HG03139 (cell line): ENCODE measurements around the gene CCDC60.

Experiments
- ATAC-seq: cut with Tn5 transposase; IDR thresholded peaks from one replicate; pipeline ENCODE4 v1.9.1; 2021; ENCODE audit not compliant: unreplicated experiment

CCDC60 gene

GRCh38 chr12:119381471-119382235, 47.1 kb downstream of the CCDC60 start:
- ATAC-seq = no peak

- ATAC-seq = no peak
These were observed 48.7 kb downstream of the CCDC60 start for GRCh38 chr12:119383206-119383605.

- ATAC-seq = no peak
These were observed 49.8 kb downstream of the CCDC60 start for GRCh38 chr12:119384340-119384739.

GRCh38 chr12:119385659-119386058, 51.1 kb downstream of the CCDC60 start:
- no peak for ATAC-seq

- no peak for ATAC-seq
These were observed 55.2 kb downstream of the CCDC60 start for GRCh38 chr12:119389687-119390086.

GRCh38 chr12:119391673-119392072, 57.1 kb downstream of the CCDC60 start:
- no peak for ATAC-seq

- ATAC-seq = no peak
These were observed 59.1 kb downstream of the CCDC60 start for GRCh38 chr12:119393677-119394076.

GRCh38 chr12:119397540-119397939, 63.0 kb downstream of the CCDC60 start:
- ATAC-seq = no peak

- no peak for ATAC-seq
These were observed 63.7 kb downstream of the CCDC60 start for GRCh38 chr12:119398190-119398589.

- no peak for ATAC-seq
These were observed 64.8 kb downstream of the CCDC60 start for GRCh38 chr12:119399301-119399700.

- ATAC-seq = no peak
These were observed 71.8 kb downstream of the CCDC60 start for GRCh38 chr12:119406308-119406707.

GRCh38 chr12:119406811-119407210, 72.3 kb downstream of the CCDC60 start:
- no peak for ATAC-seq

- ATAC-seq = no peak
These were observed 74.5 kb downstream of the CCDC60 start for GRCh38 chr12:119409043-119409442.

GRCh38 chr12:119410396-119410795, 75.9 kb downstream of the CCDC60 start:
- no peak for ATAC-seq

- no peak for ATAC-seq
These were observed 77.8 kb downstream of the CCDC60 start for GRCh38 chr12:119412306-119412705.

- no peak for ATAC-seq
These were observed 78.6 kb downstream of the CCDC60 start for GRCh38 chr12:119412811-119413794.

GRCh38 chr12:119415714-119416113, 81.2 kb downstream of the CCDC60 start:
- no peak for ATAC-seq

GRCh38 chr12:119417440-119417839, 82.9 kb downstream of the CCDC60 start:
- ATAC-seq = no peak

- ATAC-seq = no peak
These were observed 84.9 kb downstream of the CCDC60 start for GRCh38 chr12:119419381-119419780.

GRCh38 chr12:119423285-119423684, 88.8 kb downstream of the CCDC60 start:
- ATAC-seq = no peak

- no peak for ATAC-seq
These were observed 91.1 kb downstream of the CCDC60 start for GRCh38 chr12:119425623-119426022.

GRCh38 chr12:119431151-119431550, 96.6 kb downstream of the CCDC60 start:
- ATAC-seq = no peak
